ENCODE data around the gene DRAM1. TPM values are rescaled to one million over a fixed set of nuclear protein-coding genes. Genes with fewer than 3 reads are reported as not detected.

The DRAM1 gene
- total and polyA plus RNA-seq, 9 of the 15 experiments (the other 6 are each of a cell fraction or from before 2014, with no cell fraction given), result 1.4 to 4.3 (median 2.7) TPM

- Histone ChIP-seq H3K9ac (ENCODE audit: insufficient read depth in 1 of 2, low read depth in 2 of 2, low read length in 2 of 2) (no peak overlapping the region), H3K4me2 (ENCODE audit: insufficient read depth, low read length) (no peak overlapping the region), H3K79me2 (ENCODE audit: control insufficient read depth, insufficient read depth, low read length) (no peaks in the 10 kb centered on the region), H2AFZ (ENCODE audit: low read depth, low read length) (no peak overlapping the region), H3K4me3 (no peak overlapping the region), H3K9me3 (replicated peaks; ENCODE audit: control insufficient read depth, insufficient read depth, low read depth, low read length) (no peaks in the 10 kb centered on the region), H3K9me1 (ENCODE audit: control insufficient read depth, insufficient read depth, low read length) (no peaks in the 10 kb centered on the region), H4K20me1 (replicated peaks; ENCODE audit: control insufficient read depth, insufficient read depth, low read length) (no peaks in the 10 kb centered on the region), H3K27ac (ENCODE audit: extremely low read depth, low read depth, low read length) (no peak overlapping the region), H3K27me3 (ENCODE audit: control insufficient read depth in 2 of 2, insufficient read depth in 2 of 2, low read length in 2 of 2) (peaks cover 4 to 13% of the 10 kb centered on the region in 2 experiments; a peak in 4 of 5 replicates), H3K36me3 (ENCODE audit: control insufficient read depth, insufficient read depth, low read length) (no peaks in the 10 kb centered on the region), H3K4me1 (replicated peaks in 1 of 2; ENCODE audit: control insufficient read depth in 2 of 2, insufficient read depth in 2 of 2, low read length in 2 of 2) (no peaks in the 10 kb centered on the region)
- POLR2A ChIA-PET, result interaction anchor here (1.2 kb wide), 1 partner anchor 12 kb away, joined by 4 read pairs; no protein-coding TSS in a partner anchor
- TF ChIP-seq ESRRA (IDR thresholded peaks at IDR 0.05; ENCODE audit: borderline replicate concordance, low read depth) (no peak), ZNF75A (CRISPR knock-in tag; IDR thresholded peaks at IDR 0.05) (no peak), TAF9B (IDR thresholded peaks at IDR 0.05; ENCODE audit: partially characterized antibody) (no peak), ZNF512 (tag; IDR thresholded peaks at IDR 0.05) (no peak), NELFE (IDR thresholded peaks at IDR 0.05; ENCODE audit: insufficient read depth, insufficient read length) (no peak), KDM5B (IDR thresholded peaks at IDR 0.05; ENCODE audit: insufficient replicate concordance, low read depth, low read length) (no peak), AFF4 (CRISPR knock-in tag; IDR thresholded peaks at IDR 0.05) (no peak), FOXM1 (IDR thresholded peaks at IDR 0.05; ENCODE audit: low read depth) (no peak), FOXM1 (CRISPR knock-in tag; IDR thresholded peaks at IDR 0.05; ENCODE audit: low read depth) (no peak), NR2F6 (CRISPR knock-in tag; IDR thresholded peaks at IDR 0.05) (no peak), ARID1B (IDR thresholded peaks at IDR 0.05) (no peak), ZNF445 (CRISPR knock-in tag; IDR thresholded peaks at IDR 0.05; ENCODE audit: low read depth) (no peak), GABPA (tag; conservative IDR thresholded peaks at IDR 0.05; ENCODE audit: low read depth) (no peak), ZNF253 (CRISPR knock-in tag; conservative IDR thresholded peaks at IDR 0.05) (no peak), KAT8 (IDR thresholded peaks at IDR 0.05; ENCODE audit: low read depth) (no peak)
- TF ChIP-seq, protein P1, sequence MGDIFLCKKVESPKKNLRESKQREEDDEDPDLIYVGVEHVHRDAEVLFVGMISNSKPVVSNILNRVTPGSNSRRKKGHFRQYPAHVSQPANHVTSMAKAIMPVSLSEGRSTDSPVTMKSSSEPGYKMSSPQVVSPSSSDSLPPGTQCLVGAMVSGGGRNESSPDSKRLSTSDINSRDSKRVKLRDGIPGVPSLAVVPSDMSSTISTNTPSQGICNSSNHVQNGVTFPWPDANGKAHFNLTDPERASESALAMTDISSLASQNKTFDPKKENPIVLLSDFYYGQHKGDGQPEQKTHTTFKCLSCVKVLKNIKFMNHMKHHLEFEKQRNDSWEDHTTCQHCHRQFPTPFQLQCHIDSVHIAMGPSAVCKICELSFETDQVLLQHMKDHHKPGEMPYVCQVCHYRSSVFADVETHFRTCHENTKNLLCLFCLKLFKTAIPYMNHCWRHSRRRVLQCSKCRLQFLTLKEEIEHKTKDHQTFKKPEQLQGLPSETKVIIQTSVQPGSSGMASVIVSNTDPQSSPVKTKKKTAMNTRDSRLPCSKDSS (IDR thresholded peaks at IDR 0.05; ENCODE audit: low read depth, partially characterized antibody), result no peak
- WGBS (ENCODE audit: insufficient coverage, low coverage, missing lambda C conversion rate), result 23% methylated on average over 9 of the region's 9 CpGs
- intact Hi-C loops (cut with micrococcal nuclease) (no loop called here), in situ Hi-C loops (cut with MboI) (no loop called here)
- ATAC-seq, result no peak
- BruUV-seq (replicated peaks), result no TSS peak
- no peak for FAIRE-seq
- CTCF ChIA-PET (ENCODE audit: low intra/inter-chr PET ratio), result no interaction called here
- DNase-seq (ENCODE audit: extremely low read depth in 1 of 4, low spot score in 3 of 4), result no peak
Measured at GRCh38 chr12:101957252-101957959, 80.0 kb downstream of the DRAM1 start.

All from K562 (cell line).